ENCODE results near the gene NUP50.

NUP50 gene

DNA sequence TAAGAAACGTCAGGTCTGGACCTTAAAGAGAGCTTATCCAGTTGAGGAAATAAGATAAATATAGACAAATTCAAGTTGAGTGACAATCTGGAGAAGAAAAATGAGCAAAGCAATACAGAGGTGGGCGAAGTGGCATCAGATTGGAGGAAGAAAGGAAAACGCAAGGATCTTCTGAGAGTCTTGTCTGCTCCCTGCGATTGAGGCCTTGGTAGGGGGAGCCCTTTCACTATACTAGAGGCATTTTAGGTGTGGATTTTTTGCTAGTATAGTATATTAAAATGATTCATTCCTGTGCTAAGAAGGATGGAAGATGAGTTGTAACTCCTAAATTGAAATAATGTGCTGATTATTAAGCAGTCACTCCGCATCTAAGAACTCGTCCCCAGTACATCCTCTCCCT is 8.1 kb downstream of the NUP50 start:
- no peak for DNase-seq (ENCODE audit: low read depth)
- H3K4me3 ChIP-seq (ENCODE audit: low read depth, low read length), result no peak overlapping the region
- TF ChIP-seq, protein P1, sequence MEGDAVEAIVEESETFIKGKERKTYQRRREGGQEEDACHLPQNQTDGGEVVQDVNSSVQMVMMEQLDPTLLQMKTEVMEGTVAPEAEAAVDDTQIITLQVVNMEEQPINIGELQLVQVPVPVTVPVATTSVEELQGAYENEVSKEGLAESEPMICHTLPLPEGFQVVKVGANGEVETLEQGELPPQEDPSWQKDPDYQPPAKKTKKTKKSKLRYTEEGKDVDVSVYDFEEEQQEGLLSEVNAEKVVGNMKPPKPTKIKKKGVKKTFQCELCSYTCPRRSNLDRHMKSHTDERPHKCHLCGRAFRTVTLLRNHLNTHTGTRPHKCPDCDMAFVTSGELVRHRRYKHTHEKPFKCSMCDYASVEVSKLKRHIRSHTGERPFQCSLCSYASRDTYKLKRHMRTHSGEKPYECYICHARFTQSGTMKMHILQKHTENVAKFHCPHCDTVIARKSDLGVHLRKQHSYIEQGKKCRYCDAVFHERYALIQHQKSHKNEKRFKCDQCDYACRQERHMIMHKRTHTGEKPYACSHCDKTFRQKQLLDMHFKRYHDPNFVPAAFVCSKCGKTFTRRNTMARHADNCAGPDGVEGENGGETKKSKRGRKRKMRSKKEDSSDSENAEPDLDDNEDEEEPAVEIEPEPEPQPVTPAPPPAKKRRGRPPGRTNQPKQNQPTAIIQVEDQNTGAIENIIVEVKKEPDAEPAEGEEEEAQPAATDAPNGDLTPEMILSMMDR (IDR thresholded peaks at IDR 0.05; ENCODE audit: insufficient read depth, low read depth, low read length, missing control alignments), result no peak

DNA sequence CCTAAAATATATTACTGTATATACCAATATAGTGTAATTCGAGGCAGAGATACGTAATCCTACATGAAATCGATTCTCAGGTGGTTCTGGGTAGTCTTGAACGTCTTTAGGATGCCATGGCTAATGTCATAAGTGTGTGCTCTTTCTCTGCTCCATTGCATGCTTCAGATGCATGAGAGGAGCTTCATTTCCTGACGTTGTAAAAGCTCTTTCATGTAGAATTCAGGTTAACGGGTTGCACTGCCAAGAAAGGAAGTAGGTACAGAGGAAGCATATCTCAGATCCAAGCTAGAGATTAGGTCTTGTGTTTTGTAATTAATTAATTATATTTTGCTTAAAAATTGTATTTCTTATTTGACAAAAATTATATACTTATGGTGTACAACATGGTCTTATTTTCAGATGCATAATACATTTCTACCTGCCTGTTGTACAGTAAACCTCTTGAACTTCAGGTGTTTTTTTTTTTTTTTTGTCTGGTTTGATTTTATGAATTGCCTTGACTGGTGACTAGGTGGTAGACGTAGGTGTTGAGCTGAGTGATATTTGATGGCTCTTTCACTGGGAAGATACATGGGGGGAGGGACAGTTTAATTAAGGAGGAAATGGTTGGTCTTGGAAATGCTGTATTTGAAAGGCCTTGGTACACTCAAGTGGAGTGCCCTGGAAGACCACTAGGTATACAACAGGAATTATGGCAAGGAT is 9.3 kb downstream of the NUP50 start:
- TF ChIP-seq, protein P1 (IDR thresholded peaks at IDR 0.05; ENCODE audit: insufficient read depth, low read depth, low read length, missing control alignments), result no peak
- no peak for DNase-seq (ENCODE audit: low read depth)
- no peak overlapping the region for H3K4me3 ChIP-seq (ENCODE audit: low read depth, low read length)

DNA sequence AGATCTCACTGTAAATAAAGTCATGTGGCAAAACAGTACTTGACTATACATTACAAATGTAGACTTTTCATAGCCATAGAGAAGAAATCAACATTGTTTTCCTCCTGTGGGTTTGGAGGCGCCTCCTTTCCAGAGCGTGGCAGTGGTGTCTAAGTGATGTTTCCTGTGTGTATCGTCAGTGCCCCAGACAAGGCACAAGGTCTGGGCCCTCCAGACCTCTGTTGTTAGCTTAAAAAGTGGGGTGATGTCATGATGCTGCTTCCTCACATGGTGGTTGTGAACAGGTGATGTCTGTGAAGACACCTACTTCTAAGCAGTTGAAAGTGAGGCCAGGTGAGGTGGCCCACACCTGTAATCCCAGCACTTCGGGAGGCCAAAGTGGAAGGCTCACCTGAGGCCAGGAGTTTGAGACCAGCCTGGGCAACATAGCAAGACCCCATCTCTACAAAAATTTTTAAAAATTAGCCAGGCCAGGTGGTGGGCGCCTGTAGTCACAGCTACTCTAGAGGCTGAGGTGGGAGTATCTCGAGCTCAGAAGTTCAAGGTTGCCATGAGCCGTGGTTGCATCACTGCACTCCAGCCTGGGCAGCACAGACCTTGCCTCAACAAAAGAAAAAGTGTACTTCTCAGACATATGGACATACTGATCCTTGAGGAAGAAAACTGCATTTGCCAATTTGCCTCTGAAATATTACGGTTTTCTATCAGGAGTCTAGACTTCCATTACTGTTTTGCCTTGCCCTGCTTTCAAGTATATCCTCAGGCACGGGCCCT is 15.7 kb downstream of the NUP50 start:
- DNase-seq (ENCODE audit: low read depth), result no peak
- TF ChIP-seq, protein P1 (IDR thresholded peaks at IDR 0.05; ENCODE audit: insufficient read depth, low read depth, low read length, missing control alignments), result no peak
- H3K4me3 ChIP-seq (ENCODE audit: low read depth, low read length), result no peak overlapping the region

DNA sequence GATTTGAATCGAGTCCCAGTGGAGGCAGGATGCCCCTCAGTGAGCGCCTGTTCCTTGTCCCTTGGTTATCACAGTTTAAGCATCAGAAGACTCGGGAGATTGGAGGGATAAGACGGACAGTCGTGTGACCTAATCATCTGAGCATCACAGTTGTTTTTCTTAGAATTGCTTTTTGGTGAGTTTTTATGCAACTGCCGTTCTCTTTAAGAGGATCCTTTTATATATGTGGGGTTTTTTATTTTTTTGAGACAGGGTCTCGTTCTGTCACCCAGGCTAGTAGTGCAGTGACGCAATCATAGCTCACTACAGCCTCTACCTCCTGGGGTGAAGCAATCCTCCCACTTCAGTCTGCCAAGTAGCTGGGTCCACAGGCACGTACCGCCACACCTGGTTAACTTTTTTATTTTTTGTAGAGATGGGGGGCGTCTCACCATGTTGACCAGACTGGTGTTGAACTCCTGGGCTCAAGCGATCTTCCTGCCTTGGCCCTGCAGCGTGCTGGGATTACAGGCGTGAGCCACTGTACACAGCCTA is 16.5 kb downstream of the NUP50 start:
- TF ChIP-seq, protein P1 (IDR thresholded peaks at IDR 0.05; ENCODE audit: insufficient read depth, low read depth, low read length, missing control alignments), result no peak
- no peak for DNase-seq (ENCODE audit: low read depth)
- H3K4me3 ChIP-seq (ENCODE audit: low read depth, low read length), result no peak overlapping the region

DNA sequence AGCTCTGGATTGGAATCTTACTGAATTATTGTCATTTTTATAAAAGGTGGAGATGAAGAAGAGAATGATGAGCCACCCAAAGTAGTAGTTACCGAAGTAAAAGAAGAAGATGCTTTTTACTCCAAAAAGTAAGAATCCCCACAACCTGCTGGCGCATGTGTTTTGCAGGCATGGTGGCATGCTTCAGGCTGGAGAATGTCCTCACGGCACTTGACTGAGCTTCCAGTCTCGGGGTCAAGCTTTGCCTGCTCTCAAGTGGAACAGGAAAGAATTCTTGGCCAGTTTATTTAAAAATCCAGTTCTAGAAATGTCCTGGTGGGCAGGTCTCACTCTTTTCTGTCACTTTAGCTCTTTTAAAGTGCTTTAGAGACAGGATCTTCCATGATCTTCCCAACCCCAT is 17.5 kb downstream of the NUP50 start:
- TF ChIP-seq, protein P1 (IDR thresholded peaks at IDR 0.05; ENCODE audit: insufficient read depth, low read depth, low read length, missing control alignments), result no peak
- no peak for DNase-seq (ENCODE audit: low read depth)
- no peak overlapping the region for H3K4me3 ChIP-seq (ENCODE audit: low read depth, low read length)

DNA sequence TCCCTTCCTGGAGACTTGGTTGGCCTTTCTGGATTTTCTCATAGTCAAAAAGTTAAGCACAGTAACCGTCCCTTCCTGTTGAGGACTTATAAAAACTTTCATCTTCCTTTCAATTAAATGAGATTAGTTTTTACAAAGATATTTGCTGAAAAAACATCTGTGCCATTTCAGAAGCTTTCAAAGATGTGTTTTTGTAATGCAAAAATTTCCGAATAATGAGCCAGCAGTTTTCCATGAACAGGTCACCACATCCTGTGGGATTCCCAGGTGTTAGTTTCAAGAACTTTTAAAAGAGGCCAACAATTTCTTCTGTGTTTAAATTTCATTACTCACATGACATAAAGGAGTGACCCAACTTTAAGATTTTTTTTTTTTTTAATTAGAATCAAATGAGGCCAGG is 18.0 kb downstream of the NUP50 start:
- no peak overlapping the region for H3K4me3 ChIP-seq (ENCODE audit: low read depth, low read length)
- no peak for DNase-seq (ENCODE audit: low read depth)
- TF ChIP-seq, protein P1 (IDR thresholded peaks at IDR 0.05; ENCODE audit: insufficient read depth, low read depth, low read length, missing control alignments), result no peak

Data from GM12865 (cell line).